H1 (cell line): ENCODE data around the gene ABCC4. TPM values are rescaled to one million over a fixed set of nuclear protein-coding genes. Genes with fewer than 3 reads are reported as not detected.

Experiments used
- CHD1 ChIP-seq: IDR thresholded peaks from 2 replicates; pipeline ENCODE4 v1.6.1; 2012; ENCODE audit warnings: low read depth, low read length, improper control_type of control experiment
- CHD2 ChIP-seq: IDR thresholded peaks from 2 replicates; pipeline ENCODE4 v1.6.1; 2012; ENCODE audit warnings: low read length, improper control_type of control experiment
- CTBP2 ChIP-seq: IDR thresholded peaks from 2 replicates; pipeline ENCODE4 v1.7.0; 2011; ENCODE audit warnings: borderline replicate concordance, mild to moderate bottlenecking, moderate library complexity, mixed read lengths, low read length; ENCODE audit not compliant: insufficient read depth, insufficient read length
- HDAC6 ChIP-seq: IDR thresholded peaks from one replicate; pipeline ENCODE4 v1.7.1; 2012; ENCODE audit warnings: low read depth, mild to moderate bottlenecking, inconsistent platforms, low read length, moderate library complexity
- KDM5A ChIP-seq: fragments of 200-600 bp; IDR thresholded peaks from 2 replicates; pipeline ENCODE4 v1.7.1; 2012; ENCODE audit warnings: mild to moderate bottlenecking, low read length, inconsistent platforms, mixed read lengths
- SIN3A ChIP-seq, 2 experiments: IDR thresholded peaks in 1 of 2; conservative IDR thresholded peaks in 1 of 2; 2 replicates each; pipeline ENCODE4 v1.6.1; 2011 to 2012; ENCODE audit warnings: low read length in 2 of 2, improper control_type of control experiment in 1 of 2, low read depth in 1 of 2, mild to moderate bottlenecking in 1 of 2
- TAF7 ChIP-seq: optimal IDR thresholded peaks from 2 replicates; pipeline ENCODE3; 2011; ENCODE audit warnings: low read depth, mild to moderate bottlenecking, inconsistent platforms, low read length, moderate library complexity, borderline replicate concordance
- polyA plus RNA-seq, 7 experiments: library from polyadenylated mRNA; depleted of rRNA in 3 of 7; stranded (reverse) in 5 of 7; unstranded in 2 of 7; fragments of >200 nt in 5 of 7; fragments of 200-250 nt in 2 of 7; gene quantifications; 1 replicate in 5 of 7; 2 replicates in 1 of 7; 4 replicates in 1 of 7; pipeline versions ENCODE4 v1.2.1 to v1.2.3, GENCODE V29; 2011 to 2013; ENCODE audit warnings: missing spikeins in 2 of 7, mixed read lengths in 2 of 7
- total RNA-seq: library from RNA; stranded (reverse); fragmentation: NEBNext Ultra II Directional; extraction: Animal tissue kit (Norgen Biotek cat#: 25700); gene quantifications from 2 replicates; pipeline ENCODE4 v1.2.1, GENCODE V29; 2021

The ABCC4 gene
- total and polyA plus RNA-seq, 2 of the 8 experiments (the other 6 are each of a cell fraction or from before 2014, with no cell fraction given), result 4.0 to 14.1 TPM

GRCh38 chr13:95204231-95204765, 97.0 kb downstream of the ABCC4 start (continued):
- TF ChIP-seq SIN3A (conservative IDR thresholded peaks at IDR 0.05 in 1 of 2, IDR thresholded peaks at IDR 0.05 in 1 of 2; ENCODE audit: low read depth in 1 of 2, low read length in 2 of 2) (no peak), CTBP2 (no peak), HDAC6 (no peak), CHD1 (no peak), TAF7 (no peak), KDM5A (no peak), CHD2 (no peak)
